IMR-90 (cell line): ENCODE results near the gene DESI2. TPM values are rescaled to one million over a fixed set of nuclear protein-coding genes. Genes with fewer than 3 reads are reported as not detected.

Source experiments
- ATAC-seq: fragments of 200-7000 bp; cut with Tn5 transposase; 2 replicates; pipeline ENCODE4 v1.9.1; 2020; ENCODE audit warnings: low read depth, mild to moderate bottlenecking, moderate library complexity
- BruUV-seq: library from RNA; stranded (reverse); fragments of 400-500 nt; replicated peaks from 2 replicates; lab custom pipeline; 2021; lab: Mats Ljungman, UMichigan
- CTCF ChIA-PET: fragments of 300-600 bp; formaldehyde crosslinking; extraction: SDS; loops from one replicate; lab custom pipeline; 2021; ENCODE audit warnings: antibody characterized with exemption; lab: Yijun Ruan, JAX
- POLR2A ChIA-PET: fragments of 300-600 bp; sonication (Branson Sonifier 250); formaldehyde crosslinking; loops from one replicate; lab custom pipeline; 2022; ENCODE audit warnings: antibody characterized with exemption; ENCODE audit not compliant: unreplicated experiment; lab: Charles Lee
- DNase-seq: peaks from one replicate; pipeline ENCODE4 v3.0.0; 2013
- H2AFZ ChIP-seq: replicated peaks from 2 replicates; pipeline ENCODE3; 2013; ENCODE audit warnings: low read length, mild to moderate bottlenecking; ENCODE audit not compliant: poor library complexity
- H2AK5ac ChIP-seq: 2 replicates; pipeline ENCODE4 v1.6.1; 2013; ENCODE audit warnings: low read depth, low read length, inconsistent platforms
- H2AK9ac ChIP-seq: replicated peaks from 2 replicates; pipeline ENCODE3; 2013; ENCODE audit warnings: mild to moderate bottlenecking, low read depth, low read length, moderate library complexity; ENCODE audit not compliant: poor library complexity
- H2BK120ac ChIP-seq: 2 replicates; pipeline ENCODE4 v1.6.1; 2013; ENCODE audit warnings: low read depth, low read length, inconsistent platforms
- H2BK15ac ChIP-seq: 3 replicates; pipeline ENCODE4 v1.6.1; 2013; ENCODE audit warnings: low read depth, low read length, inconsistent platforms
- H2BK20ac ChIP-seq: 2 replicates; pipeline ENCODE4 v1.6.1; 2013; ENCODE audit warnings: low read depth, mild to moderate bottlenecking, inconsistent platforms, low read length, moderate library complexity
- H2BK5ac ChIP-seq: 2 replicates; pipeline ENCODE4 v1.6.1; 2013; ENCODE audit warnings: mild to moderate bottlenecking, low read depth, low read length, inconsistent platforms; ENCODE audit not compliant: poor library complexity, severe bottlenecking
- H3K14ac ChIP-seq: replicated peaks from 2 replicates; pipeline ENCODE4 v1.6.1; 2013; ENCODE audit warnings: low read depth, low read length, inconsistent platforms
- H3K18ac ChIP-seq: 2 replicates; pipeline ENCODE4 v1.6.1; 2013; ENCODE audit warnings: low read depth, low read length, control low read depth
- H3K23ac ChIP-seq: 2 replicates; pipeline ENCODE4 v1.6.1; 2013; ENCODE audit warnings: low read depth, low read length, inconsistent platforms
- H3K27ac ChIP-seq: 2 replicates; pipeline ENCODE4 v1.5.1; 2013; ENCODE audit warnings: mild to moderate bottlenecking, control low read depth, low read length; ENCODE audit not compliant: insufficient read depth
- H3K27me3 ChIP-seq: 2 replicates; pipeline ENCODE4 v1.6.1; 2013; ENCODE audit warnings: low read length; ENCODE audit not compliant: control insufficient read depth, insufficient read depth
- H3K36me3 ChIP-seq: 2 replicates; pipeline ENCODE4 v1.6.1; 2013; ENCODE audit warnings: low read length, mixed read lengths; ENCODE audit not compliant: control insufficient read depth, insufficient read depth
- H3K4ac ChIP-seq: 2 replicates; pipeline ENCODE4 v1.6.1; 2013; ENCODE audit warnings: low read depth, low read length, inconsistent platforms
- H3K4me1 ChIP-seq: 2 replicates; pipeline ENCODE4 v1.6.1; 2013; ENCODE audit warnings: low read length, mixed read lengths; ENCODE audit not compliant: control insufficient read depth, insufficient read depth
- H3K4me2 ChIP-seq: 2 replicates; pipeline ENCODE4 v1.6.1; 2013; ENCODE audit warnings: low read depth, mild to moderate bottlenecking, control low read depth, low read length, moderate library complexity
- H3K4me3 ChIP-seq: 2 replicates; pipeline ENCODE4 v1.5.1; 2013; ENCODE audit warnings: low read depth, mild to moderate bottlenecking, control low read depth, low read length, moderate library complexity; ENCODE audit not compliant: insufficient read depth
- H3K56ac ChIP-seq: 2 replicates; pipeline ENCODE4 v1.6.1; 2013; ENCODE audit warnings: low read length, inconsistent platforms; ENCODE audit not compliant: insufficient read depth; ENCODE audit errors: extremely low read depth
- H3K79me1 ChIP-seq, 2 experiments: 2 replicates each; pipeline ENCODE4 v1.6.1; 2013; ENCODE audit warnings: low read length in 2 of 2, inconsistent platforms in 1 of 2, low read depth in 1 of 2
- H3K9ac ChIP-seq: 2 replicates; pipeline ENCODE4 v1.6.1; 2013; ENCODE audit warnings: low read depth, low read length, control low read depth
- H3K9me1 ChIP-seq: 2 replicates; pipeline ENCODE4 v1.6.1; 2013; ENCODE audit warnings: low read length, inconsistent platforms; ENCODE audit not compliant: insufficient read depth
- H3K9me3 ChIP-seq: 2 replicates; pipeline ENCODE4 v1.6.1; 2013; ENCODE audit warnings: low read length; ENCODE audit not compliant: control insufficient read depth, insufficient read depth
- H4K20me1 ChIP-seq: 2 replicates; pipeline ENCODE4 v1.6.1; 2013; ENCODE audit warnings: low read length, inconsistent platforms; ENCODE audit not compliant: insufficient read depth
- H4K5ac ChIP-seq: 2 replicates; pipeline ENCODE4 v1.6.1; 2013; ENCODE audit warnings: mild to moderate bottlenecking, low read depth, low read length, control low read depth
- H4K8ac ChIP-seq, 2 experiments: 2 replicates each; pipeline ENCODE4 v1.6.1; 2013; ENCODE audit warnings: low read depth in 2 of 2, low read length in 2 of 2, control low read depth in 1 of 2, inconsistent platforms in 1 of 2
- H4K91ac ChIP-seq: 2 replicates; pipeline ENCODE4 v1.6.1; 2013; ENCODE audit warnings: low read depth, low read length, inconsistent platforms; ENCODE audit not compliant: insufficient read depth
- CHD1 ChIP-seq: IDR thresholded peaks from 2 replicates; pipeline ENCODE4 v1.6.1; 2012; ENCODE audit warnings: low read depth, low read length, improper control_type of control experiment
- FOS ChIP-seq: fragments of 150-350 bp; IDR thresholded peaks from 2 replicates; pipeline ENCODE4 v1.6.1; 2016; ENCODE audit warnings: low read depth, low read length
- SMC3 ChIP-seq: fragments of 150-350 bp; IDR thresholded peaks from 2 replicates; pipeline ENCODE4 v1.6.1; 2016; ENCODE audit warnings: low read depth, mild to moderate bottlenecking, antibody characterized with exemption, low read length, moderate library complexity
- dilution Hi-C: fragments of 300-500 bp; cut with HindIII; formaldehyde crosslinking; loops from one replicate; pipeline ENCODE4 v1.14.3; 2018; ENCODE audit warnings: low sequenced_read_pairs; ENCODE audit not compliant: unreplicated experiment
- in situ Hi-C: fragments of 300-500 bp; cut with MboI; formaldehyde crosslinking; loops from 3 replicates; pipeline ENCODE4 v1.14.3; 2019; ENCODE audit warnings: low sequenced_read_pairs, inconsistent platforms, mixed read lengths
- intact Hi-C: fragments of 100-400 bp; cut with micrococcal nuclease; formaldehyde crosslinking; loops from 2 replicates; pipeline ENCODE4 v1.10.0; 2022
- polyA plus RNA-seq, 3 experiments: library from polyadenylated mRNA; depleted of rRNA; stranded (reverse); fragments of >200 nt; gene quantifications; 2 replicates each; pipeline ENCODE4 v1.2.3, GENCODE V29; 2012; ENCODE audit warnings: low replicate concordance in 1 of 3
- total RNA-seq: library from RNA; depleted of rRNA; stranded (reverse); fragments of >200 nt; gene quantifications from 2 replicates; pipeline ENCODE4 v1.2.3, GENCODE V29; 2012

Gene DESI2
- total and polyA plus RNA-seq, 2 of the 4 experiments (the other 2 are of a cell fraction), result 19.0 to 43.6 TPM

DNA sequence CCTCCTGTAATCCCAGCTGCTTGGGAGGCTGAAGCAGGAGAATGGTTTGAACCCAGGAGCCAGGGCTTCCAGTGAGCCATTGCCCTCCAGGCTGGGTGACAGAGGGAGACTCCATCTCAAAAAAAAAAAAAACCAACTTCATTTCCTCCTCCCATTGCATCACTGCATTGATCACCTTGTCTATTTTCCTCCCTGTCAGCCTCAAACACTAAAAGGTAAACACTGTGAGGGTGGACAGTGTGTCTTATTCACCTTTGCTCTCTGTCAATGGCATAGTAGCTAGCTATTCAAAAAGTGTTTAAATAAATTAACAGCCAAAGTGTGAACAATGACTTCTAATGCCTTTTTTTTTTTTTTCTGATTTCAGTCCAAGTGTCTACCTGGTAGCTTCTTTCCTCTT lies 13.4 kb upstream of the DESI2 start:
- Histone ChIP-seq H3K14ac (no peak overlapping the region), H2AK5ac (no peak overlapping the region), H3K23ac (no peak overlapping the region), H4K8ac (no peak overlapping the region), H3K4me3 (no peak overlapping the region), H2BK20ac (no peak overlapping the region), H3K18ac (no peak overlapping the region), H4K5ac (no peak overlapping the region), H3K9me1 (no peaks in the 10 kb centered on the region; the same call in 1 of the 2 replicates), H3K4ac (no peak overlapping the region), H3K4me2 (no peak overlapping the region), H3K79me1 (no peaks in the 10 kb centered on the region), H3K36me3 (no peaks in the 10 kb centered on the region), H2BK5ac (no peak overlapping the region), H2BK15ac (no peak overlapping the region), H2BK120ac (no peak overlapping the region), H3K27me3 (peaks cover 21% of the 10 kb centered on the region), H4K20me1 (no peaks in the 10 kb centered on the region), H3K56ac (no peak overlapping the region), H3K4me1 (no peaks in the 10 kb centered on the region), H3K27ac (no peak overlapping the region), H3K9me3 (no peaks in the 10 kb centered on the region; the same call in 1 of the 2 replicates), H4K91ac (no peak overlapping the region), H2AK9ac (no peak overlapping the region), H3K9ac (no peak overlapping the region), H2AFZ (no peak overlapping the region)
- no peak for ATAC-seq
- dilution Hi-C loops (no loop called here), intact Hi-C loops (no loop called here), in situ Hi-C loops (no loop called here)
- TF ChIP-seq CHD1 (no peak), SMC3 (no peak), FOS (no peak)
- POLR2A ChIA-PET, result no interaction called here
- BruUV-seq, result no TSS peak
- no peak for DNase-seq
- CTCF ChIA-PET, result no interaction called here
